ENCODE results near the gene PSPC1. TPM values are rescaled to one million over a fixed set of nuclear protein-coding genes. Genes with fewer than 3 reads are reported as not detected.
"Not testable (repeated sequence)": the region's sequence is repeated elsewhere in the genome, so short reads cannot be mapped to it uniquely, and the experiment has no call there.

PSPC1 gene
- total RNA-seq, 1 experiment from 2014 or later, result 60.7 TPM

- no peaks in the 10 kb centered on the region for H3K9me3 Mint-ChIP-seq (ENCODE audit: low read depth, unreplicated experiment)
- no peak for TF ChIP-seq CTCF (IDR thresholded peaks at IDR 0.05; ENCODE audit: unreplicated experiment)
- BruUV-seq (replicated peaks), result no TSS peak
- no peak overlapping the region for H3K27ac Mint-ChIP-seq (ENCODE audit: unreplicated experiment)
- intact Hi-C loops (cut with micrococcal nuclease; ENCODE audit: unreplicated experiment), result no loop called here
- H3K27me3 Mint-ChIP-seq (ENCODE audit: unreplicated experiment), result no peaks in the 10 kb centered on the region
- DNase-seq, result no peak
- no peaks in the 10 kb centered on the region for H3K4me1 Mint-ChIP-seq (ENCODE audit: low read depth, unreplicated experiment)
- CTCF ChIA-PET, result no interaction called here
- H3K4me3 Mint-ChIP-seq (ENCODE audit: low read depth, unreplicated experiment), result no peak overlapping the region
- H3K36me3 Mint-ChIP-seq (ENCODE audit: insufficient read depth, unreplicated experiment), result peaks cover 11% of the 10 kb centered on the region
Measured at GRCh38 chr13:19713186-19713965, 69.4 kb downstream of the PSPC1 start.

GRCh38 chr13:19709782-19710181 lies 73.0 kb downstream of the PSPC1 start:
- H3K27ac Mint-ChIP-seq (ENCODE audit: unreplicated experiment); H3K27me3 Mint-ChIP-seq (ENCODE audit: unreplicated experiment); H3K9me3 Mint-ChIP-seq (ENCODE audit: low read depth, unreplicated experiment); DNase-seq; H3K36me3 Mint-ChIP-seq (ENCODE audit: insufficient read depth, unreplicated experiment); CTCF ChIA-PET; BruUV-seq (replicated peaks); H3K4me3 Mint-ChIP-seq (ENCODE audit: low read depth, unreplicated experiment); H3K4me1 Mint-ChIP-seq (ENCODE audit: low read depth, unreplicated experiment): not testable (repeated sequence)
- intact Hi-C loops (cut with micrococcal nuclease; ENCODE audit: unreplicated experiment), result loop anchor here (10.0 kb wide), 1 partner anchor 505 kb away; no protein-coding TSS in a partner anchor

- H3K27me3 Mint-ChIP-seq (ENCODE audit: unreplicated experiment); DNase-seq; H3K36me3 Mint-ChIP-seq (ENCODE audit: insufficient read depth, unreplicated experiment); BruUV-seq (replicated peaks); H3K4me1 Mint-ChIP-seq (ENCODE audit: low read depth, unreplicated experiment); H3K9me3 Mint-ChIP-seq (ENCODE audit: low read depth, unreplicated experiment); H3K27ac Mint-ChIP-seq (ENCODE audit: unreplicated experiment); H3K4me3 Mint-ChIP-seq (ENCODE audit: low read depth, unreplicated experiment): not testable (repeated sequence)
- intact Hi-C loops (cut with micrococcal nuclease; ENCODE audit: unreplicated experiment), result loop anchor here (10.0 kb wide), 1 partner anchor 504 kb away; no protein-coding TSS in a partner anchor
- CTCF ChIA-PET, result interaction anchor here (0.7 kb wide), 1 partner anchor 256 kb away, joined by 7 read pairs; no protein-coding TSS in a partner anchor
Measured at GRCh38 chr13:19709039-19709438, 73.7 kb downstream of the PSPC1 start.

GRCh38 chr13:19704256-19704655 lies 78.5 kb downstream of the PSPC1 start:
- BruUV-seq (replicated peaks); H3K27ac Mint-ChIP-seq (ENCODE audit: unreplicated experiment); H3K9me3 Mint-ChIP-seq (ENCODE audit: low read depth, unreplicated experiment); H3K4me1 Mint-ChIP-seq (ENCODE audit: low read depth, unreplicated experiment); DNase-seq; CTCF ChIA-PET; H3K36me3 Mint-ChIP-seq (ENCODE audit: insufficient read depth, unreplicated experiment); H3K27me3 Mint-ChIP-seq (ENCODE audit: unreplicated experiment); H3K4me3 Mint-ChIP-seq (ENCODE audit: low read depth, unreplicated experiment): not testable (repeated sequence)
- intact Hi-C loops (cut with micrococcal nuclease; ENCODE audit: unreplicated experiment), result loop anchor here (10.0 kb wide), 1 partner anchor 499 kb away; no protein-coding TSS in a partner anchor

GRCh38 chr13:19701619-19702018 lies 81.1 kb downstream of the PSPC1 start:
- CTCF ChIA-PET; H3K36me3 Mint-ChIP-seq (ENCODE audit: insufficient read depth, unreplicated experiment); H3K4me1 Mint-ChIP-seq (ENCODE audit: low read depth, unreplicated experiment); BruUV-seq (replicated peaks); H3K27me3 Mint-ChIP-seq (ENCODE audit: unreplicated experiment); DNase-seq; H3K9me3 Mint-ChIP-seq (ENCODE audit: low read depth, unreplicated experiment); H3K4me3 Mint-ChIP-seq (ENCODE audit: low read depth, unreplicated experiment); H3K27ac Mint-ChIP-seq (ENCODE audit: unreplicated experiment): not testable (repeated sequence)
- intact Hi-C loops (cut with micrococcal nuclease; ENCODE audit: unreplicated experiment), result loop anchor here (10.0 kb wide), 1 partner anchor 497 kb away; no protein-coding TSS in a partner anchor

GRCh38 chr13:19700963-19701362 lies 81.8 kb downstream of the PSPC1 start:
- not testable (repeated sequence) for H3K9me3 Mint-ChIP-seq (ENCODE audit: low read depth, unreplicated experiment)
- intact Hi-C loops (cut with micrococcal nuclease; ENCODE audit: unreplicated experiment), result loop anchor here (10.0 kb wide), 1 partner anchor 496 kb away; no protein-coding TSS in a partner anchor

More at GRCh38 chr13:19700963-19701362, 81.8 kb downstream of the PSPC1 start:
- CTCF ChIA-PET; H3K36me3 Mint-ChIP-seq (ENCODE audit: insufficient read depth, unreplicated experiment); DNase-seq; H3K4me3 Mint-ChIP-seq (ENCODE audit: low read depth, unreplicated experiment); H3K4me1 Mint-ChIP-seq (ENCODE audit: low read depth, unreplicated experiment); H3K27ac Mint-ChIP-seq (ENCODE audit: unreplicated experiment); H3K27me3 Mint-ChIP-seq (ENCODE audit: unreplicated experiment); BruUV-seq (replicated peaks): not testable (repeated sequence)
